AG20443 (cell line): ENCODE results near the gene SUSD2.

ENCODE experiments used
- DNase-seq: peaks from one replicate; pipeline ENCODE4 v3.0.0; 2012; ENCODE audit warnings: low spot score, mixed read lengths

Gene SUSD2

GRCh38 chr22:24153959-24154358 is 27.3 kb upstream of the SUSD2 start:
- no peak for DNase-seq

GRCh38 chr22:24154826-24155225 is 26.5 kb upstream of the SUSD2 start:
- DNase-seq = no peak

- DNase-seq = peak; percentile 94
Measured at GRCh38 chr22:24155627-24156140, 25.6 kb upstream of the SUSD2 start.

GRCh38 chr22:24156141-24156912 is 25.0 kb upstream of the SUSD2 start:
- DNase-seq = peak; percentile 73

GRCh38 chr22:24156913-24157821 is 24.1 kb upstream of the SUSD2 start:
- peak; percentile 90 for DNase-seq

GRCh38 chr22:24157822-24158135 is 23.5 kb upstream of the SUSD2 start:
- DNase-seq = peak; percentile 18

- no peak for DNase-seq
Measured at GRCh38 chr22:24159650-24160049, 21.6 kb upstream of the SUSD2 start.

- DNase-seq = no peak
Measured at GRCh38 chr22:24160546-24160945, 20.7 kb upstream of the SUSD2 start.

GRCh38 chr22:24161485-24161884 is 19.8 kb upstream of the SUSD2 start:
- no peak for DNase-seq

- DNase-seq = no peak
Measured at GRCh38 chr22:24161909-24162308, 19.4 kb upstream of the SUSD2 start.

GRCh38 chr22:24162436-24162835 is 18.9 kb upstream of the SUSD2 start:
- no peak for DNase-seq

GRCh38 chr22:24164243-24164642 is 17.0 kb upstream of the SUSD2 start:
- no peak for DNase-seq

GRCh38 chr22:24164940-24165339 is 16.3 kb upstream of the SUSD2 start:
- no peak for DNase-seq

GRCh38 chr22:24165673-24166072 is 15.6 kb upstream of the SUSD2 start:
- peak; percentile 49 for DNase-seq

GRCh38 chr22:24166811-24167210 is 14.5 kb upstream of the SUSD2 start:
- no peak for DNase-seq

- no peak for DNase-seq
Measured at GRCh38 chr22:24169439-24170058, 11.7 kb upstream of the SUSD2 start.

- DNase-seq = no peak
Measured at GRCh38 chr22:24170188-24170587, 11.1 kb upstream of the SUSD2 start.

- DNase-seq = no peak
Measured at GRCh38 chr22:24170632-24171031, 10.7 kb upstream of the SUSD2 start.

GRCh38 chr22:24171822-24172221 is 9.5 kb upstream of the SUSD2 start:
- no peak for DNase-seq

- DNase-seq = peak; percentile 92
Measured at GRCh38 chr22:24175160-24175808, 6.0 kb upstream of the SUSD2 start.

- DNase-seq = no peak
Measured at GRCh38 chr22:24176040-24176439, 5.2 kb upstream of the SUSD2 start.

GRCh38 chr22:24176630-24177029 is 4.7 kb upstream of the SUSD2 start:
- no peak for DNase-seq
